Measurements from ENCODE around the gene ANKS4B.
A peak's percentile ranks its signal among the peaks of the same experiment; 100 is the strongest.

The ANKS4B gene

GRCh38 chr16:21301168-21301894 is 67.8 kb downstream of the ANKS4B start:
- DNase-seq = peak in 1 of 5 donors; percentile 54

GRCh38 chr16:21301895-21302291 is 68.4 kb downstream of the ANKS4B start:
- DNase-seq = no peak

- no peak for DNase-seq
Observed at GRCh38 chr16:21302454-21302853, 69.0 kb downstream of the ANKS4B start.

GRCh38 chr16:21302898-21303528 is 69.5 kb downstream of the ANKS4B start:
- DNase-seq = no peak

Data from T-helper 1 cell (primary cell).